T-helper 17 cell (primary cell): Measurements from ENCODE around the gene SPOP. TPM values are rescaled to one million over a fixed set of nuclear protein-coding genes. Genes with fewer than 3 reads are reported as not detected.
"Not testable (repeated sequence)": the region's sequence is repeated elsewhere in the genome, so short reads cannot be mapped to it uniquely, and the experiment has no call there.

Experiments used
- ATAC-seq: fragments of 150-1000 bp; cut with Tn5 transposase; 2 replicates; pipeline ENCODE4 v1.10.0; 2021; ENCODE audit warnings: mild to moderate bottlenecking, moderate library complexity
- DNase-seq, 3 donors: peaks; one replicate each; pipeline versions ENCODE4 v3.0.0 to v3.0.0-alpha.2; 2020 to 2021
- H3K9me3 ChIP-seq: one replicate; pipeline ENCODE4 v1.7.0; 2013; ENCODE audit warnings: low read length, mild to moderate bottlenecking; ENCODE audit not compliant: control insufficient read depth, poor library complexity, severe bottlenecking
- H3K27ac Mint-ChIP-seq: one replicate; pipeline ENCODE4 v1.8.0; 2022; ENCODE audit warnings: mild to moderate bottlenecking, moderate library complexity, mixed read lengths
- H3K27me3 Mint-ChIP-seq: one replicate; pipeline ENCODE4 v1.8.0; 2022; ENCODE audit warnings: mixed read lengths
- H3K36me3 Mint-ChIP-seq: one replicate; pipeline ENCODE4 v1.8.0; 2022; ENCODE audit warnings: low read depth, mixed read lengths
- H3K4me1 Mint-ChIP-seq: one replicate; pipeline ENCODE4 v1.8.0; 2022; ENCODE audit warnings: mild to moderate bottlenecking, mixed read lengths
- H3K4me3 Mint-ChIP-seq: one replicate; pipeline ENCODE4 v1.8.0; 2022; ENCODE audit warnings: mild to moderate bottlenecking, moderate library complexity, mixed read lengths
- total RNA-seq, 4 donors: library from RNA in 2 of 4; stranded (reverse) in 2 of 4; gene quantifications; one replicate each; pipeline ENCODE4 v1.2.3 and lab custom pipeline; 2022 to 2026

Gene SPOP
- total RNA-seq, 2 donors from 2014 or later = 46.8 to 52.7 TPM

- DNase-seq = no peak
- Mint-ChIP-seq H3K4me1 (peaks cover 38% of the 10 kb centered on the region), H3K27me3 (no peaks in the 10 kb centered on the region), H3K4me3 (no peak overlapping the region), H3K36me3 (peaks cover 4% of the 10 kb centered on the region), H3K27ac (no peak overlapping the region)
- H3K9me3 ChIP-seq = no peaks in the 10 kb centered on the region
- no peak for ATAC-seq
Measured at GRCh38 chr17:49691086-49691676, 13.3 kb upstream of the SPOP start.

DNA sequence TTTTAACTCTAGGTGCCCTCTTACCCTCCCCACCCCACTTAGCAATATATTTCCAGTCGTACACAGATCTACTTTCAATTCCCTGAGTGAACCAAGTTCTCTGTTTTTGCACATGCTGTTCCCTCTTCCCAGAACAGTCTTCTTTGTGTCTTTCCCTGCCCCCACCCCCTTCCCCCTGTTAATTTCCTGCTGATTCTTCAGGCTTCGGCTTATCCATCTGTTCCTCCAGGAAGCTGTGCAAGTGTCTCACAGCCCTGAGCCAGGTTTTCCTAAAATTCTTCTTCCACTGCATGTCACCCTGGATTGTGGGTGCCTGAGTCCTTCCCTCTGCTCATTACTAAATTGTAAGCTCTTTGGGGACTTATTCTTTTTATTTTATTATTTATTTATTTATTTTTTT lies 12.4 kb upstream of the SPOP start:
- H3K4me3 Mint-ChIP-seq = no peak overlapping the region
- H3K36me3 Mint-ChIP-seq = peaks cover 4% of the 10 kb centered on the region
- peaks cover 30% of the 10 kb centered on the region for H3K4me1 Mint-ChIP-seq
- no peaks in the 10 kb centered on the region for H3K9me3 ChIP-seq
- ATAC-seq = no peak
- no peak for DNase-seq
- H3K27me3 Mint-ChIP-seq = no peaks in the 10 kb centered on the region
- no peak overlapping the region for H3K27ac Mint-ChIP-seq

- no peak for ATAC-seq
- peaks cover 27% of the 10 kb centered on the region for H3K4me1 Mint-ChIP-seq
- H3K4me3 Mint-ChIP-seq = peak overlapping the region; percentile 86
- peak overlapping the region; percentile 90 for H3K27ac Mint-ChIP-seq
- H3K9me3 ChIP-seq = no peaks in the 10 kb centered on the region
- H3K27me3 Mint-ChIP-seq = no peaks in the 10 kb centered on the region
- H3K36me3 Mint-ChIP-seq = peaks cover 4% of the 10 kb centered on the region
- DNase-seq = no peak
Measured at GRCh38 chr17:49688848-49689247, 11.0 kb upstream of the SPOP start.

GRCh38 chr17:49687878-49688491 lies 10.1 kb upstream of the SPOP start:
- DNase-seq (no peak), ATAC-seq (peak; percentile 83)
- H3K9me3 ChIP-seq = no peaks in the 10 kb centered on the region
- Mint-ChIP-seq H3K36me3 (peaks cover 4% of the 10 kb centered on the region), H3K4me3 (peak overlapping the region; percentile 80), H3K27ac (peak overlapping the region; percentile 90), H3K27me3 (no peaks in the 10 kb centered on the region), H3K4me1 (peaks cover 27% of the 10 kb centered on the region)

DNA sequence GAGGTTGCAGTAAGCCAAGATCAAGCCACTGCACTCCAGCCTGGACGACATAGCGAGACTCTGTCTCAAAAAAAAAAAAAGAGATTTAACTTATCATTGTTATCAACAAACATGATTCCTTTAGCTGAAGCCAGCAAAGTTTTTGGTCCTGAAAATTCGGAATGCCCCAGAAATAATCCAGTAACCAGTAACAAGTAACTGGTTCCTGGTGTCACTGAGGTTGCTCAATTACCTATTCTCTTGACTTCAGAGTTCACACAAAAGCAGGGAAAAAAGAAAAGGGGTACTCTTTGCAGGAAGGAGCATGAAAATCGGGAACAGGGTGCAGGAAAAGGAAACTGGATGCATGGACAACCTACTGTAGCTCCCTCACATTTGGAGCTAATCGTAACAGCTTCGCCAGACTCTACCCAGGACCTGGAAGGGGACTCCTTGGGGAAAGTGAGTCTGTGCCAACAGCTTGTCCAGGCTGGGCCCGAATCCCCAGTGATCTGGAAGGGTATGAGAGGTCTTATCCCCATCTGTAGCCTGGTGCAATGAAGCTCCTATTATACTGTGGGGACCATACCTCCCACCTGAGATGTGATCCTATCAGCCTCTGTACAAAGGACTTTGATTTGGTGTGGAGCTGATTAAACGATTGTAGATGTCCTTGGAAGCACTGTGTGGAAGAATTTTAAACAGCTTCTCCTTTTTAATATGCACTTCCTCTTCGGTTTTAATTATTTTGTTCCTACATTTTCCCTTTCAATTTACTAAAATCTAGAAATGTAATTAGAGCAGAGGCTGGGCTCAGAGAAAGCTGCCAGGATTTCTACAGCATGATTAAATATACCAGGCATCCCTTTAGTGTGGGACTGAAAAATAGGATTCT lies 3.4 kb upstream of the SPOP start:
- H3K4me1 Mint-ChIP-seq = peaks cover 16% of the 10 kb centered on the region
- no peak for DNase-seq
- H3K27ac Mint-ChIP-seq = no peak overlapping the region
- H3K36me3 Mint-ChIP-seq = no peaks in the 10 kb centered on the region
- peaks cover 4% of the 10 kb centered on the region for H3K27me3 Mint-ChIP-seq
- no peaks in the 10 kb centered on the region for H3K9me3 ChIP-seq
- no peak for ATAC-seq
- no peak overlapping the region for H3K4me3 Mint-ChIP-seq

DNA sequence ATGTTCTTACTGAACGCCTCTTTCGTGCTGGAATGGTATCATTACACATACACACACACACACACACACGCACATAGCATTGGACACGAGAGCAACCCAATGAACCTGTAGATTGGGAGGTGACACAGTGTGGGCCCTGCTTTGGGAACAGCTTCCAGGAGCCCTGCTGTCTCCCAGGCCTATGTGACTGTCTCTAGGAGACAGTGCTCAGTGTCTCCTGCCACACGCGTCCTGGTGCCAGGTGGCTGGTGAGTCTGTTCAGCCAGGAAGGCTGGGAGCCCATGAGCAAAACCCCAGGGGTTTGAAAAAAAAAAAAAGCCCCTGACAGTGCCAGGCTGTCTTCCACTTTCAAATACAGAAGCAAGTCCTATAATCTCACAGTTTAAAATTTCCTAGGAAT lies 2.4 kb upstream of the SPOP start:
- Mint-ChIP-seq H3K27ac (no peak overlapping the region), H3K4me1 (peaks cover 21% of the 10 kb centered on the region), H3K4me3 (no peak overlapping the region), H3K27me3 (peaks cover 4% of the 10 kb centered on the region), H3K36me3 (no peaks in the 10 kb centered on the region)
- DNase-seq = no peak
- no peak for ATAC-seq
- no peaks in the 10 kb centered on the region for H3K9me3 ChIP-seq

- H3K27ac Mint-ChIP-seq = peak overlapping the region; percentile 96
- H3K9me3 ChIP-seq = no peaks in the 10 kb centered on the region
- H3K4me3 Mint-ChIP-seq = peak overlapping the region; percentile 89
- ATAC-seq (peak; percentile 56), DNase-seq (peak; percentile 93 to 99 (median 96))
- peaks cover 41% of the 10 kb centered on the region for H3K4me1 Mint-ChIP-seq
- H3K36me3 Mint-ChIP-seq = peaks cover 3% of the 10 kb centered on the region
- peaks cover 3% of the 10 kb centered on the region for H3K27me3 Mint-ChIP-seq
Measured at GRCh38 chr17:49677134-49677932, 564 bp downstream of the SPOP start.

DNA sequence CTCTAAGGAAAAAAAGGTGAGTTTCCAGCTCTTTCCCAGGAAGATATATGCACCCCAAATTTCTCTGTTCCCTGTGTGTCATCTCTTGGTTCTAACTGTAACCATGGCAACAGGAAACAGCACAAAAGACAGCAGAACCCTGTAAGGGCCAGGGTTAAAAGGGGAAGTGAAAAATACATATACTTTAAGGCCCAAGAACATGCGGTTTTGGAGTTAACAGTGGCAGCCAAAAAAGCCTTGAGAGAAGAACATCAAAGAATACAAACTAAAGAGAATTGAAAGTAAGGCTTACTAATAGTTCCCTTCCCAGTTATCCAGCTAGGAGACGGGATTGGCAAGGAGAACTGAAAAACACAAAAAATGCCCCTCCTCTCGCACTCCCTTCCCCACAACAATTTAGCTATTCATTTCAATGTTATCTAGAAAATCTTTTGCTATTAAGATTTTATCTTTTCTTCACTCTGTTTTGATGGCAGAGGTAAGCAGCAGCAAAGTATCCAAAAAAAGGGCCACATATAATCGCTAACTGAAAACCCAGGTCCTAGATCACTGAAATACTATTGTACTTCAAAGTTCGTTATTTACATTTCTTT lies 1.5 kb downstream of the SPOP start:
- Mint-ChIP-seq H3K4me3 (peak overlapping the region; percentile 89), H3K4me1 (peaks cover 44% of the 10 kb centered on the region), H3K27ac (peak overlapping the region; percentile 96), H3K27me3 (no peaks in the 10 kb centered on the region), H3K36me3 (peaks cover 3% of the 10 kb centered on the region)
- H3K9me3 ChIP-seq = no peaks in the 10 kb centered on the region
- DNase-seq = no peak
- ATAC-seq = peak; percentile 52

GRCh38 chr17:49674507-49674906 lies 3.4 kb downstream of the SPOP start:
- H3K27me3 Mint-ChIP-seq = no peaks in the 10 kb centered on the region
- ATAC-seq (no peak), DNase-seq (no peak)
- peak overlapping the region; percentile 96 for H3K27ac Mint-ChIP-seq
- H3K36me3 Mint-ChIP-seq = peaks cover 3% of the 10 kb centered on the region
- H3K4me1 Mint-ChIP-seq = peaks cover 47% of the 10 kb centered on the region
- no peaks in the 10 kb centered on the region for H3K9me3 ChIP-seq
- no peak overlapping the region for H3K4me3 Mint-ChIP-seq

- Mint-ChIP-seq H3K27ac (peak overlapping the region; percentile 96), H3K4me1 (peaks cover 47% of the 10 kb centered on the region)
- H3K27me3 Mint-ChIP-seq, H3K9me3 ChIP-seq, DNase-seq, H3K36me3 Mint-ChIP-seq, H3K4me3 Mint-ChIP-seq, ATAC-seq: not testable (repeated sequence)
Measured at GRCh38 chr17:49673679-49674078, 4.2 kb downstream of the SPOP start.

GRCh38 chr17:49670641-49671040 lies 7.3 kb downstream of the SPOP start:
- no peak for DNase-seq
- H3K4me3 Mint-ChIP-seq = no peak overlapping the region
- no peaks in the 10 kb centered on the region for H3K9me3 ChIP-seq
- H3K27me3 Mint-ChIP-seq = no peaks in the 10 kb centered on the region
- peaks cover 3% of the 10 kb centered on the region for H3K36me3 Mint-ChIP-seq
- H3K27ac Mint-ChIP-seq = peak overlapping the region; percentile 45
- H3K4me1 Mint-ChIP-seq = peaks cover 35% of the 10 kb centered on the region
- ATAC-seq = no peak

DNA sequence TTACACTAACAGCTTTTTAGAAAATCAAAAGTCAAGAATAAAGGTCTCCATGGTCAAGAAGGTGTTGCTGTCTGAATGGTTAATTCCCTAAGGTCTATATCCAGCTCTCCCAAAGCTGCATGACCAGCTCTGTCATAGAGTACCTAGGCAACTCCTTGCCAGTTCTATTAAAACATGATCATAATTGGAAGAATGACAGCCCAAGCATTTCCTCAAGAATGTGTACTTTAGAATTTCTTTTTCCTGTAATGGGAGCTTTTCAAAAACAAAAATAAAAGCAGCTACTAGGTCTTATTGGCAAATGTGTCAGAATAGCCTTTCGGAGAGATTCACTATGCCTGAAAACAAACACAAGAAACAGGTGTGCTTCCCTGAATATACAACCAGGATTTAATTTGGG lies 7.9 kb downstream of the SPOP start:
- no peaks in the 10 kb centered on the region for H3K27me3 Mint-ChIP-seq
- peaks cover 31% of the 10 kb centered on the region for H3K4me1 Mint-ChIP-seq
- H3K4me3 Mint-ChIP-seq = no peak overlapping the region
- peaks cover under 1% of the 10 kb centered on the region for H3K36me3 Mint-ChIP-seq
- ATAC-seq = no peak
- no peaks in the 10 kb centered on the region for H3K9me3 ChIP-seq
- DNase-seq = no peak
- no peak overlapping the region for H3K27ac Mint-ChIP-seq
